ENCODE data around the gene DLD. TPM values are rescaled to one million over a fixed set of nuclear protein-coding genes. Genes with fewer than 3 reads are reported as not detected.

DLD gene
- total RNA-seq, 2 donors from 2014 or later, result 119 to 183 TPM

DNA sequence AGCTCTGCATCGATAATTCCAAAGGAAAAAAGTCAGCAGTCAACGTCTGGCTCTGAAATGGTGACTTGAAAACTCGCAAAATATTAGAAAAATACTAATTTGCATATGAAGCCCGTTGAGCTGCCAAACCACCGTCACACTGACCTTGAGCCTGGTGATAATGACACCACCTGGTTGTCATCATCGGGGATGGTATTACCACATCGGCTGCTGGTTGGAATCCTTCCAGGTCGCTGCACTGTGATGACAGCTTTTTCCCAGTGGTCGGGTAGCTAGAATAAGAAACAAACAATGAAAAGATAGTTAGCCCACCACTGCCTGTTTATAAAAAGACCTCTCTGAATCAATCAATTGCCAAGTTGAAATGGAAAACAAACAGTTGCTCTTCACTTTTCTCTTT lies 70.4 kb downstream of the DLD start:
- Histone ChIP-seq H3K9ac (ENCODE audit: low read depth in 2 of 2, low read length in 2 of 2) (no peak overlapping the region), H3K4me1 (no peaks in the 10 kb centered on the region), H3K36me3 (peaks cover 14% of the 10 kb centered on the region), H3K27me3 (no peaks in the 10 kb centered on the region), H3K4me3 (no peak overlapping the region), H3K9me3 (no peaks in the 10 kb centered on the region), H3K27ac (no peak overlapping the region)
- TF ChIP-seq, protein P1, sequence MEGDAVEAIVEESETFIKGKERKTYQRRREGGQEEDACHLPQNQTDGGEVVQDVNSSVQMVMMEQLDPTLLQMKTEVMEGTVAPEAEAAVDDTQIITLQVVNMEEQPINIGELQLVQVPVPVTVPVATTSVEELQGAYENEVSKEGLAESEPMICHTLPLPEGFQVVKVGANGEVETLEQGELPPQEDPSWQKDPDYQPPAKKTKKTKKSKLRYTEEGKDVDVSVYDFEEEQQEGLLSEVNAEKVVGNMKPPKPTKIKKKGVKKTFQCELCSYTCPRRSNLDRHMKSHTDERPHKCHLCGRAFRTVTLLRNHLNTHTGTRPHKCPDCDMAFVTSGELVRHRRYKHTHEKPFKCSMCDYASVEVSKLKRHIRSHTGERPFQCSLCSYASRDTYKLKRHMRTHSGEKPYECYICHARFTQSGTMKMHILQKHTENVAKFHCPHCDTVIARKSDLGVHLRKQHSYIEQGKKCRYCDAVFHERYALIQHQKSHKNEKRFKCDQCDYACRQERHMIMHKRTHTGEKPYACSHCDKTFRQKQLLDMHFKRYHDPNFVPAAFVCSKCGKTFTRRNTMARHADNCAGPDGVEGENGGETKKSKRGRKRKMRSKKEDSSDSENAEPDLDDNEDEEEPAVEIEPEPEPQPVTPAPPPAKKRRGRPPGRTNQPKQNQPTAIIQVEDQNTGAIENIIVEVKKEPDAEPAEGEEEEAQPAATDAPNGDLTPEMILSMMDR (IDR thresholded peaks at IDR 0.05), result no peak
- intact Hi-C loops (cut with DNase I), result no loop called here
- DNase-seq, result no peak

DNA sequence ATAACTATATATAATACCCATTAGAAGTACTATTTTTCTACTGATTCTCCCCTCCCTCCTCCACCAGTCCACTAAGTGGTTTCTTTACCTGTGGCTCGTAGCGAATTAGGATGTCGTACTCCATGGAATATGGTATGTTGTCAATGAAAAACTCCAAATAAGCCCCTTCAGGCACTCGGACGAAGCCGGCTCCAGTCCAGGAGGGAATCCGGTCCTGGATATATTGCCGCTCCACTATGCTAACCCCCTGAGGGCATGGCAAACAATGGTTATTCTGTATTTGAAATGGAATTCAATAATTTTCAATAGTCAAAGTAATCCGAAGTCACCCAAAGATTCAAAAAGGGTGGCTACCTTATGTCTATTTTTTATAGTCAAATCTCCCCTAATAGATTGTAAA lies 71.8 kb downstream of the DLD start:
- TF ChIP-seq, protein P1 (IDR thresholded peaks at IDR 0.05), result no peak
- no peak overlapping the region for H3K27ac ChIP-seq
- H3K36me3 ChIP-seq, result peaks cover 14% of the 10 kb centered on the region
- H3K9ac ChIP-seq (ENCODE audit: low read depth in 2 of 2, low read length in 2 of 2), result no peak overlapping the region
- H3K9me3 ChIP-seq, result no peaks in the 10 kb centered on the region
- intact Hi-C loops (cut with DNase I), result no loop called here
- no peaks in the 10 kb centered on the region for H3K4me1 ChIP-seq
- no peak overlapping the region for H3K4me3 ChIP-seq
- no peaks in the 10 kb centered on the region for H3K27me3 ChIP-seq
- DNase-seq, result no peak

DNA sequence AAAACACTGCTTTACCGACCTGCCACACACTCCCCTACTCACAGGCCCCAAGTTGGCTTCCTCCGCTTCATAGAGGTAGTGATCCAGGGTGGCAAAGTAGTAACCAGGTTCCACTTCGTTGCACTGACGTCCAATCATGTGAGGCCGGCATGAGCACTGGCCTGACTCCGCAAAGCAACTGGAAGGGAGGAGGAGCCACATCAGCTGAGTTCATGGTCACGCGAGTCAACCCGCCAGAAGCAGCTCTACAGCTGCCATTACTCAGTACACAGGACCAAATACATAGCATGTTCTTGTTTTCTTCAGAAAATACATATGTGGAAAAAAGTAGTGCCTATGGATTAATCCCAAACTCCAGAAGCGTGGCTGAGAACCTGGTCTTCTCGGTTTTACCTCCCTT lies 73.5 kb downstream of the DLD start:
- Histone ChIP-seq H3K9me3 (no peaks in the 10 kb centered on the region), H3K27ac (no peak overlapping the region), H3K36me3 (peaks cover 14% of the 10 kb centered on the region), H3K4me3 (no peak overlapping the region), H3K9ac (ENCODE audit: low read depth in 2 of 2, low read length in 2 of 2) (no peak overlapping the region), H3K4me1 (no peaks in the 10 kb centered on the region), H3K27me3 (no peaks in the 10 kb centered on the region)
- TF ChIP-seq, protein P1 (IDR thresholded peaks at IDR 0.05), result no peak
- intact Hi-C loops (cut with DNase I), result no loop called here
- DNase-seq, result no peak

DNA sequence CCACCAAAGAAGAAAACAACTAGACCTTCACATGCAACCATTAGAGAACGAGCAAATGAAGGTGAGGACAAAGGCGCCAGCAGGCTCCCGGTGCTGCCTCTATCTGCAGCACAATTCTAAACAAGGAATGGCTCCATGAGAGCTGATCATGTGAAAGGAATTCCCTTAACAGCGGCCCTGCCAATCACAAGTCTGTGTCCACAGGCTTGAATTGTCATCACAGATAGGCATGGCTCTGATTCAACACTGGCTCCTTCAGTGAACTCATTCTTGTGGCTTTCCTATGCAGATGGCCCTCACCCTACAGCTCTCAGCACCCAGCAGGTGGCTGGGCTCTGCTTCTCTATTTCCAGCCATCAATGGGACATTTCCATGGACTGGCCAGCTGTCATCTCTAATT lies 75.7 kb downstream of the DLD start:
- Histone ChIP-seq H3K9ac (ENCODE audit: low read depth in 2 of 2, low read length in 2 of 2) (no peak overlapping the region), H3K4me3 (no peak overlapping the region), H3K36me3 (peaks cover 5% of the 10 kb centered on the region), H3K27me3 (no peaks in the 10 kb centered on the region), H3K4me1 (no peaks in the 10 kb centered on the region), H3K9me3 (no peaks in the 10 kb centered on the region), H3K27ac (no peak overlapping the region)
- intact Hi-C loops (cut with DNase I), result no loop called here
- no peak for DNase-seq
- TF ChIP-seq, protein P1 (IDR thresholded peaks at IDR 0.05), result no peak

DNA sequence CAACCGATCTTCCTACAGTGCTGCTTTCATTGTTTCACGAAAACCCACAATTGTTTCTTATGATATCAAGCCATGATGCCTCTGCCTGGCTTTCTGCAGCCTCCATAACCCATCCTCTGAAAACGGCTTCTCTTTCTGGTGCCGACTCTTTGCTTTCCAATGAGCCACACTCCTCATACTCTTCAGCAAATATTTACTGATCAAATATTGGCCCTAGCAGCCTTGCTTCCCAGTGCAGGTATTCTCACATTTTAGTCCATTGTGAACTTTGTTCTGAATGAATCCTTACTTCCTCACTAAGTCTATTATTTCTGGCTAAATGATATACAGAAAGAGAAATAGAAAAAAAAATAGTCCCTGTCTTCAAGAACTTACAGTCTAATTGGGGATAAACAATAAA lies 76.4 kb downstream of the DLD start:
- DNase-seq, result no peak
- Histone ChIP-seq H3K36me3 (peaks cover 5% of the 10 kb centered on the region), H3K4me1 (no peaks in the 10 kb centered on the region), H3K27ac (peak overlapping the region; percentile 14), H3K9me3 (no peaks in the 10 kb centered on the region), H3K27me3 (no peaks in the 10 kb centered on the region), H3K4me3 (no peak overlapping the region), H3K9ac (ENCODE audit: low read depth in 2 of 2, low read length in 2 of 2) (no peak overlapping the region)
- TF ChIP-seq, protein P1 (IDR thresholded peaks at IDR 0.05), result no peak
- intact Hi-C loops (cut with DNase I), result no loop called here

DNA sequence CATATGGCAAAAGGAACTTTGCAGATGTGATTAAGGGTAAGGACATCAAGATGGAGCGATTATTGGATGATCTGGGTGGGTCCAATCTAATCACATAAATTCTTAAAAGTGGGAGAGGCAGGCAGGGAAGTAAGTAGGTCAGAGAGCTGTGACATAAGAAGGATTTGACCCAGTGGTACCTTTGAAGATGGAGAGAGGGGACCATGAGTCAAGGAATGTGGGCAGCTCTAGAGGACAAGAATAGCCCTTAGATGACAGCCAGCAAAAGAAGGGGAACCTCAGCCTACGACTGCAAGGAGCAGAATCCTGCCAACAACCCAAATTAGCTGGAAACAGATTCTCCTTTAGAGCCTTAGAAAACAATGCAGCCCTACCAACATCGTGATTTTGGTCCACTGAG lies 77.5 kb downstream of the DLD start:
- H3K9ac ChIP-seq (ENCODE audit: low read depth in 2 of 2, low read length in 2 of 2), result no peak overlapping the region
- DNase-seq, result no peak
- H3K4me3 ChIP-seq, result no peak overlapping the region
- H3K27me3 ChIP-seq, result no peaks in the 10 kb centered on the region
- H3K4me1 ChIP-seq, result no peaks in the 10 kb centered on the region
- peaks cover 5% of the 10 kb centered on the region for H3K36me3 ChIP-seq
- TF ChIP-seq, protein P1 (IDR thresholded peaks at IDR 0.05), result no peak
- no peak overlapping the region for H3K27ac ChIP-seq
- intact Hi-C loops (cut with DNase I), result no loop called here
- H3K9me3 ChIP-seq, result no peaks in the 10 kb centered on the region
